ENCODE measurements around the gene GCLM. TPM values are rescaled to one million over a fixed set of nuclear protein-coding genes. Genes with fewer than 3 reads are reported as not detected.

Gene GCLM
- total and polyA plus RNA-seq, 2 donors (not counting 3 experiments of a cell fraction or from before 2014, with no cell fraction given) = 12.3 to 55.9 TPM

GRCh38 chr1:93846206-93846991 is 62.8 kb downstream of the GCLM start:
- no peaks in the 10 kb centered on the region for H3K9me3 ChIP-seq (replicated peaks; ENCODE audit: control insufficient read depth, insufficient read depth, low read length)
- H3K79me2 ChIP-seq (ENCODE audit: control insufficient read depth, insufficient read depth, low read length) = no peaks in the 10 kb centered on the region
- H3K4me2 ChIP-seq (ENCODE audit: insufficient read depth, low read length) = peak overlapping the region; percentile 96
- TSS peak; percentile 63 for BruUV-seq (replicated peaks)
- H4K20me1 ChIP-seq (replicated peaks; ENCODE audit: control insufficient read depth, extremely low read depth, insufficient read depth, low read length) = no peaks in the 10 kb centered on the region
- peaks cover 25% of the 10 kb centered on the region for H3K4me1 ChIP-seq (ENCODE audit: control insufficient read depth, extremely low read depth, insufficient read depth, low read length)
- peak; percentile 83 for DNase-seq (ENCODE audit: low read depth, low spot score)
- intact Hi-C loops (cut with micrococcal nuclease) = loop anchor here (1.0 to 5.0 kb wide), 5 partner anchors 68 to 542 kb away; partner anchors contain the start of gene FNBP1L
- TF ChIP-seq POLR2A (IDR thresholded peaks at IDR 0.05; ENCODE audit: low read depth, low read length) (peak; percentile 72), EZH2 (IDR thresholded peaks at IDR 0.05; ENCODE audit: borderline replicate concordance, low read depth, low read length, severe bottlenecking) (no peak), GATA2 (IDR thresholded peaks at IDR 0.05; ENCODE audit: insufficient read depth, insufficient read length, low read depth, low read length) (no peak), CTCF (IDR thresholded peaks at IDR 0.05; ENCODE audit: extremely low read depth in 1 of 2, insufficient read depth in 1 of 2, low read depth in 1 of 2, low read length in 2 of 2) (peak; percentile 27 to 53), POLR2AphosphoS5 (IDR thresholded peaks at IDR 0.05; ENCODE audit: insufficient read depth, low read depth, low read length) (peak; percentile 82), JUN (IDR thresholded peaks at IDR 0.05; ENCODE audit: borderline replicate concordance, insufficient read depth, insufficient read length, low read depth) (no peak), MYC (IDR thresholded peaks at IDR 0.05; ENCODE audit: low read depth, low read length) (no peak), FOS (IDR thresholded peaks at IDR 0.05; ENCODE audit: borderline replicate concordance, insufficient read depth, low read length) (no peak), MAX (IDR thresholded peaks at IDR 0.05; ENCODE audit: insufficient read depth, insufficient read length) (no peak)
- ChIA-PET CTCF (interaction anchor here (0.7 to 11.8 kb wide), 20 partner anchors 19 to 766 kb away, joined by 3 to 325 read pairs (median 4); partner anchors contain the start of gene BCAR3), POLR2A (interaction anchor here (0.7 to 1.2 kb wide), 4 partner anchors 30 to 767 kb away, joined by 3 to 9 read pairs (median 4); partner anchors contain the start of gene MTF2)
- peak overlapping the region; percentile 82 for H2AFZ ChIP-seq (ENCODE audit: low read depth, low read length)
- H3K27me3 ChIP-seq (ENCODE audit: control insufficient read depth in 2 of 2, insufficient read depth in 2 of 2, low read length in 2 of 2) = no peaks in the 10 kb centered on the region
- H3K9ac ChIP-seq (replicated peaks; ENCODE audit: extremely low read depth, insufficient read depth, low read length) = peak overlapping the region; percentile 96
- H3K9me1 ChIP-seq (replicated peaks; ENCODE audit: control insufficient read depth, extremely low read depth, insufficient read depth, low read length) = no peaks in the 10 kb centered on the region
- H3K4me3 ChIP-seq (replicated peaks in 1 of 3; ENCODE audit: insufficient read depth in 1 of 3, low read depth in 1 of 3, low read length in 3 of 3) = peak overlapping the region; percentile 65 to 90 (median 67)
- dilution Hi-C loops (cut with MboI; ENCODE audit: extremely low pct_ligation_motif_present, low sequenced_read_pairs) = no loop called here
- H3K27ac ChIP-seq (ENCODE audit: insufficient read depth, low read depth, low read length) = peak overlapping the region; percentile 99
- FAIRE-seq = peak; percentile 70
- no peaks in the 10 kb centered on the region for H3K36me3 ChIP-seq (ENCODE audit: control insufficient read depth in 2 of 2, extremely low read depth in 1 of 2, insufficient read depth in 2 of 2, low read length in 2 of 2)
